GM21723 (cell line): ENCODE data around the gene ZNF185.

Experiments
- ATAC-seq: cut with Tn5 transposase; IDR thresholded peaks from one replicate; pipeline ENCODE4 v1.9.1; 2021; ENCODE audit warnings: mild to moderate bottlenecking, moderate library complexity; ENCODE audit not compliant: unreplicated experiment

Gene ZNF185

GRCh38 chrX:152895121-152895520 is 2.7 kb upstream of the ZNF185 start:
- no peak for ATAC-seq

GRCh38 chrX:152895724-152896420 is 2.0 kb upstream of the ZNF185 start:
- no peak for ATAC-seq

DNA sequence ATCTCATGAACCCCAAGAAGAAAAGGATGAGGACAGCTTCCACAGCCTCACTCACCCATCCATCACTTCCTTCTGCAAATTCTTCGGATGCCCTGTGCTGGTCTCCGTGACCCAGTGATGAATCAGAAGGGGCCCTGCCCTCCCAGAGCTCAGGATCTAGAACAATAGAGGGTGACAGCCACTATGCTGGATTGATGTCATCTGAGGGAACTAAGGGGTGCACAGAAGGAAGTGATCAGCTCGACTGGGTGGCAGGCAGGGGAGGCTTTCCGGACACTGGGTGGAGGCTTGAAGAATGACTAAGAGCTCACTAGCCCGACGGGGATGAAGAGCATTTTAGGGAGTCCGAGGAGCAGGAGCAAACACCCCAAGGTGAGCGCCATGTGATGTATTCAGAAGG is 1.4 kb upstream of the ZNF185 start:
- no peak for ATAC-seq

- no peak for ATAC-seq
Measured at GRCh38 chrX:152898442-152898841, 575 bp downstream of the ZNF185 start.

DNA sequence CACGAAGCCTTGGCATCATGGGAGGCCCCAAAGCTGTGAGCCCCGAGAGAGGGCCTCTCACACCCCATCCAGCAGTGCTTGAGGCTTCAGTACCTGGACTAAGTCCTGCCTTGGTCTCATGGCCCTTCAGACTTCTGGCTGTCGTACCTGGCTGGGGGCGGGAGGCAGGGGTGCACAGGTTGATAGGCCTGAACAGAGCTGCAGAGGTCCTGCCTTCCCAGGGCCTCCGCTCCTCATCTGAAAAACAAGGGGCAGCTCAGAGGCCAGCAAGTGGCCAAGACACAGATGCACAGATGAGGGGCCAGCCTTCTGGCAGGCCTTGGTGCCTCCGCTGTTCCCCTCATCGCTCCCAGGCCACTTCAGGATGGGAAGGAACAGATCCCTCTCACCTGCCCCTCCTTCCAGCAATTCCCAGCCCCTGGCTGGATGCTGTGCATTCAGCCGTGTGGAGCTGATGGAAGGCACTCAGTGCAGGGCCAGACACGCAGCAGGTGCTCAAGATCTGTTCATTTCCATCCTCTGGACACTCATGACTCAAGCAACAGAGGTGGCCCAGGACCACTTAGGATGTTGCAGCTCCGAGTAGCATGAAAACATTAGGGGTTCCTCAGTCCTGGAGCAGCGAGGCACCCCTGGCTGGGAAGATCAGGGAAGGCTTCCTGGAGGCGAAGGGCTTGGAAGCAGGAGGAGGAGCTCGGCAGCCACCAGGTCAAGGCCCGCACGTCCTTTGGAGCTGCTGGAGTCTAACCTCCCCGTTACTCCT is 1.4 kb downstream of the ZNF185 start:
- ATAC-seq = no peak

DNA sequence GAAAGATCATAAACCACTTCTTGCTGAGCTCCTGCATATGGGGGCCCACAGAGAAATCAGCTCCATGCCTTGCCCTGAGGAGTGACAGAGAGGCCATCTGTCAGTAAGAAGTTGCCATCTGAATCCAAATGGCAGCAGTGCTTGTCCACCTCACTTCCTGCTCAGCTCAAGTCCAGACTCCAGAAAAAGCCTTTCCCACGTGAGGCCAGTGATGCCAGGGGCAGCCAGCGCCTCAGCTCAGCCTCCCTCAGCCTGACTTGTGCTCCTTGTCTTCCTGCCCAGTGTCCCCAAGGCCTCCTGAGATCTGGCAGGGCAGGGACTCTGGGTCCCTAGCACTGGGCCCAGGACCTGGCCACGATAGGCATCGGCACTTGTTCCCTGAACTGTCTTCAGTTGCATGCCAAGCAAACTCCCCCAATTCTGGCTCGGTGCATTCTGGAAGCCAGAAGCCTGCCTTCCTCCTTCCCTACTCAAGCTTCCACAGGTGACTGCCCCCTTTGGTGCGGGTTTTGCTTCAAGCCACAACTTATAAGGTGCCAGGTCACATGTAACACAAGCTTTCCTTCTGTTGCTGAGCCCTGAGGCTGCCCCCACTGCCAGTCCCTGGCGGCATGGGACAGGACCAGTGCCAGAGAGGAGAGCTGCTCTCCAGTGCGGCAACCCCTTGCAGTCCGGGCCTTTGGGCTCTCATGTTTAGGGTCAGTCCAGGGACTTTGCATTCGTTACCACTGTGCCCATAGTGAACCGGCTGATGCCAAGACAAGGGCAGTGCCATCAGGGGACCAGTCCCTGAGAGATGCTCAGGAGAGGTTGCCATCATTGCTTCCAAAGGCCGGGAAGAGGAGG is 2.2 kb downstream of the ZNF185 start:
- no peak for ATAC-seq

DNA sequence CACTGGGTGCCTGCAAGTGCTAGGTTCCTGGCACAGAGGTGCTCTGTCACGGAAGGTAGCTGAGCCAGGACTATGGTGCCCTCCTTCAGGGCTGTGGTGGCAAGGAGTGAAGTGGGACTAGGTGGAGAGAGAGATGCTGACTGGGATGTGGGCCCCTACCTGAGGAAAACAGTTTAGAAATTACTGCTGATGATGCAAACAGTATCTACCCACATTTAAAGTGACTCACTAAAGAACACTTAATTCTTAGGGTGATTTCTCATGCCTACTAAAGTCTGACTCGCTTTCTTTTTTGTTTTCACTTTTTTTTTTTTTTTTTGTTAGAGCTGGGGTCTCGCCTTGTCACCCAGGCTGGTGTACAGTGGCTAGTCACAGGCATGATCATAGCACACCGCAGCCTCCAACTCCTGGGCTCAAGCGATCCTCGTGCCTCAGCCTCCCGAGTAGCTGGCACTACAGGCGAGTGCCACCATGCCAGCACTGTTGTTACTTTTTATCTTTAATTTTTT is 3.1 kb downstream of the ZNF185 start:
- no peak for ATAC-seq

DNA sequence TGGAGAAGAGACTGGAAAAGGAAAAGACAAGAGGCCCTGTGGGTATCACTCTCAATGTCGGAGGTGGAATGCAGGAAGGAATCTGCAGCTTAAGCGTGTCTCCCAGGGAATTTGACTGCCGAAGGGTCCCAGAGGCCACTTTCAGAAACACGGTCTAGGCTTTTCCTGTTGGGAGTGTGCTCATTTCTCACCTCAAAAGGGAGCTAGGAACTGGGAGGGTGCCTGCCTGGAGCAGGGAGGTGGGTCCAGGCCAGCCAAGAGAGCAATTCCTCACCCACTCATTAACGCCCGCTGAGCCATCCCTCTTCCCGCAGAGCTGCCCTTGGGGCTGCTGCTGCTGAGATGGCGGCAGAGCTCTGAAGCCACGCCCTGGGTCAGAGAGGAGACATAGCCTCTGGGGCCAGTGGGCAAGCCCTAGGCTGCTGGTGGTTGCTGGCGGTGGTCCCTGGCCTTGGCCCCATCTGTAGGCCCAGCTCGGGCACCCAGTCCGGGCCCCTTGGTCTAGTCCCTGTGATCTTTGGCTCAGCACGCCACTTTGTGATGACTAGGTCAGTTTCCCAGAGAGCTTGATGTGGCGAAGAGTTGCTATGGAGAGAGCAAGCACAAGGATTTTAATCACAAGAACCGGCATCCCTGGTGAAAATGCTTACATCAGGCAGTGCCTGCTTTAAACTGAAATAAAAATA is 4.1 kb downstream of the ZNF185 start:
- ATAC-seq = no peak

GRCh38 chrX:152902502-152902820 is 4.6 kb downstream of the ZNF185 start:
- no peak for ATAC-seq

DNA sequence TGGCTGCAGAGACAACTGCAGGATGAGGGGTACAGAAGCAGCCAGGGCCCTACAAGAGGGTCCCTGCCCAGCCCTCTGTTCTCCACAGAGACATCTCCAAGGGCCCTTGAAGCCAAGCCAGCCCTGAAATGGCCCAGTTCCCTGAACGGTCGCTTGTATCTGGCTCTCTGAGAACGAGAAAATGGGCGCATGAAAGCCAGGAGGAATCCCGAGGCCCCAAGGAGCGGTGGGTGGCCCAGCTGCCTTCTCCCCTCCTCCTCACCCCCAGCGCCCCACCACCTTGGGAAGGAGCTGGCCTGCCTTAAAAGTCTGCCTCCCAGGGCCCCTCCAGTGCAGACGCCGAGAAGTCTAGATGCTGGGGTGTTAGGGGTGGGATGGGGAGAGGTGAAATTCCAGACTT is 5.7 kb downstream of the ZNF185 start:
- ATAC-seq = no peak

DNA sequence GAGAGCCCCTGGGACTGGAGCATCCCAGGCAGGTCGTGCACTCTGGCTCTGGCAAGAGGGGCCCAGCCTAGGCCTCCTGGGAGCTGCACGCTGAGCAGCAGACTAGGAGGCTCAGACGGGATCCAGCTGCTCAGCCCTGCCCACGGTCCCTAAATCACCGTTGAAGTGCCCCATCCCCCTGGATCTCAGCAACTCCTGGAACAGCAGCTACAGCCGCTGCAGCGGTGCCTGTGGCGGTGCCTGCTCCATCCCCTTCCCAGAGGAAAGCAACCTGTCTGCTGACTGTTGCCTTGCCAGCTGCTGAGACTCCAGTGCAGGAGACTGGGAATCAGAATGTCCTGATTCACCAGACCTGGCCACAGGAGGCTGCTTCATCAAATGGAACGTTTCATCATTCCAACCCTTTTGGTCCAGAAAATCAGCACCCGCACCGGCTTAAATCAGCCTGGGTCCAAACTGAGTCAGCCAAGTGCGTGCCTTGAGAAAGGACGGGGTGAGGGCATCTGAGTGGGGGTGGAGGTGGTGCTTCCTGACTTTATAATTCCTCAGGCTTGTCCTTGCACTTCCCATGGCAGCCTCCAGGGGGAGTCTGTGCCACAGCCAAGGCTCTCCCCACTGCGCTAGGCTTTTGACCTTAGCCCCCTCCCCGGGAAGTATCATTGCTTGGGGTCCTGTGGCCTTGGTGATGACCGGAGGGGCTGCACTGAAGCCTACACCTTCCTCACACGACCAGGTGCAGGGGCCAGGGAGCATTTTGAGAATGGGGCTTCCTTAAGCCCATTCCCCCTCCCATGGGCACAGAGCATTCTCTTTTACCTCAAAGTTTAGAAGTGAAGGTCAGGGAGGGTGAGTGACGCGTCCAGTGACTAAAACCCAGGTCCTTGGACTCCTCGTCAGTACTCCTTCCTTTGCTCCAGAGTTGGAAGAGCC is 6.5 kb downstream of the ZNF185 start:
- peak; percentile 48 for ATAC-seq

DNA sequence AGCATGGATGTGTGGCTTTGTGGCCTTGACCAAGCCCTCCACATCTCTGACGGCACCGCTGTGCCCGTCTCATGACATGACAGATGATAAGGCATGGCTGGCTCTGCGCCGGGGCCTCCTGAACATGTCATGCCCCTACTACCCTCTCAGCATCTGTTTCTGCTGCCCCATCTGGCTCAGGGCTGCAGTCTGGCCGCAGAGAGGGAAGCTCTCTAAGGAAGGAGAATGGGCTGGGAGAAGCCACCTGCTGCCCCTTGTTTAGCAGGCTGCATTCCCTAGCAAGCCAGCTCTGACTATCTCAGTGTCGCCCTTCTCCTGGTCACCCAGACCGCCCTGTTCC is 7.2 kb downstream of the ZNF185 start:
- no peak for ATAC-seq

DNA sequence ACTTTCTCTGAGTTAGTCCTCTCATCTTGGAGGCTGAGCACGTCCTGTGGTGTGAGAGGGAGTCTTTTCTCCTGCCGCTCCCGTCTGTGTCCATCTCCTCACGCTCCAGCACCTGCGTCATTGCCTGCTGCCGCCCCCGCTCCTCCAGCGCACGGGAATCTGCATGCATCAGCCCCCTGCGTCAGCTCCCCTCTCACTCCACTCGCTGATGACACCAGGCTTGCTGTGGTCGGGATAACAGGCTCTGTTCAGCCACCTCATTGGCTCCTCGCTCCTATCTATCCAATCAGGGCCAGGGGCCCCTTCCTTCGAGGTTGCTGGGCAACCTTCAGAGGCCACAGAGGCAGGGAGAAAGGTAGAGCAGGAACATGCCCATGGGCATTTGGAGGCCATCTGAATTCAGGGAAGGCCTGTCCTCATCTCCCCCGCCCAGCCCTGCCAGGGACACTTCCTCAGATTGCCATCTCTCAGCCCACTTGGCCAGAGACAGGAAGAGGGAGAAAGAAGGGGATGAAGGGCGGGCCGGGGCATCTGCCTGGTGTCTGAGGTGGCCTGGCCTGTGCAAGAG is 9.3 kb downstream of the ZNF185 start:
- ATAC-seq = no peak

DNA sequence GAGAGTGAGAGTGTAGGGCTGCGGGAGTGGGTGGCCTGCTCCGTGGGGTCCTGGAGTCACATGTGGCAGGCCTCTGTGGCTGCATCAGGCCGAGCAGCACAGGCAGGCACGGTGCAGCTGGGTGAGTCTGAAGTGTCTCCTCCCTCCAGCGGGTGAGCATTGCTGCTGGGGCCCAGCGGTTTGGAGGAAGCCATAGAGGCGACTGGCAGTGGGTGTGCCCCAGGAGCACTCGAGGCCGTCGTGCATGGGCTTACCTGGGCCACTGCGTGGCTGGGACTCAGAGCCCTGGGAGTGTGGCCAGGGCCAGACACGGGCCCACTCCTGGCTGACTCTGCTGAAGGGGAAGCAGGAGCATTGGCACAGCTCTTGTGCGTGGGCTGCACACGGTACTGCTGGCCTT is 10.6 kb downstream of the ZNF185 start:
- no peak for ATAC-seq

GRCh38 chrX:152910018-152910417 is 12.2 kb downstream of the ZNF185 start:
- ATAC-seq = peak; percentile 63

- no peak for ATAC-seq
Measured at GRCh38 chrX:152912106-152912505, 14.2 kb downstream of the ZNF185 start.

DNA sequence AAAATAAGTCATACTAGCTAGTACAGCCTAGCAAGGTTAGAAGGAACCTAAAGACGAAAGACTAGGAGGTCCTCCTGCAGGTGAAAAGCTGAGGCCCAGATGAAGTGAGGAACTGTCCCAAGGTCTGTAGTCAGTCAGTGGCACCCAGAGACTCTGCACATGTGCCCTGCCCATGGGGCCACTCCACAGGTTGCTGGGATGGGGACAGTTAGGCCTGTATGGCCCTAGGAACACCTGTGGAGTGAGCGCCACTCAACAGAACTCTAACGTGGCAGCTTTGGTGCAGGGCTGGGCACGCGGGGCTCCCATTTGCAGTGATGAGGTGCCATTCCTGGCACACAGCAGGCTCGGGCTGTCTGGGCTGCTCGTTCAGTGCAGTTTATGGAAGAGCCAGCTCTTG is 14.8 kb downstream of the ZNF185 start:
- ATAC-seq = no peak

DNA sequence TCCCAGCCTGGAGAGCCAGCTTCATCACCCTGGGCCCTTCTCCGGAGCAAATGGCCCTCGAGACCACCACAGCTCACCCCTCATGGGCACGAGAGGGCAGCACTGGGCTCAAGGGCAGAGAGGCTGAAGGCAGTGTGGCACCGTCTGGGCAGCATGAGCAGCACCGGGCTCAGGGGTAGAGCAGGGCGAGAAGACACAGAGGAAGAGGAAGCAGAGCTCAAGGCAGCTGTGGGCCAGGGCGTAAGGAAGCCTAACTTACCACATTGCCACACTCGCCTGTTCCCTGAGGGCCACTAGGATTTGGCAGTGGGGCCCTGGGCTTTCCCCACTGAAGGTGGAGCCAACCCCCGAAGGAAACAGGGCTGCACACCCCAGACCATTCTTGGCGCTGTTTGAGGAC is 15.5 kb downstream of the ZNF185 start:
- no peak for ATAC-seq

- no peak for ATAC-seq
Measured at GRCh38 chrX:152913910-152914309, 16.0 kb downstream of the ZNF185 start.
